CD14-positive monocyte (primary cell): ENCODE measurements around the gene CABCOCO1. TPM values are rescaled to one million over a fixed set of nuclear protein-coding genes. Genes with fewer than 3 reads are reported as not detected.

Source experiments
- DNase-seq, 3 donors: peaks; one replicate each; pipeline ENCODE4 v3.0.0-alpha.2; 2011 to 2022
- H2AFZ ChIP-seq: 2 replicates; pipeline ENCODE4 v1.6.0; 2012; ENCODE audit warnings: mild to moderate bottlenecking, low read depth, low read length, inconsistent platforms; ENCODE audit not compliant: insufficient read depth, poor library complexity, severe bottlenecking
- H3K27ac ChIP-seq, 2 donors: 1 replicate in 1 of 2; 2 replicates in 1 of 2; pipeline ENCODE4 v1.5.1; 2012 to 2013; ENCODE audit warnings: low read length in 2 of 2, control low read depth in 1 of 2, inconsistent platforms in 1 of 2, low read depth in 1 of 2, mild to moderate bottlenecking in 1 of 2
- H3K27me3 ChIP-seq, 2 donors: one replicate each; pipeline versions ENCODE4 v1.6.0 to v1.6.1; 2011 to 2013; ENCODE audit warnings: low read length in 2 of 2; ENCODE audit not compliant: control insufficient read depth in 2 of 2, insufficient read depth in 2 of 2
- H3K36me3 ChIP-seq, 2 donors: replicated peaks in 1 of 2; 1 replicate in 1 of 2; 2 replicates in 1 of 2; pipeline versions ENCODE4 v1.5.1 to v1.6.1; 2012 to 2013; ENCODE audit warnings: low read length in 2 of 2, control low read depth in 1 of 2, inconsistent platforms in 1 of 2, mild to moderate bottlenecking in 1 of 2; ENCODE audit not compliant: insufficient read depth in 2 of 2, control insufficient read depth in 1 of 2
- H3K4me1 ChIP-seq, 2 donors: 1 replicate in 1 of 2; 2 replicates in 1 of 2; pipeline versions ENCODE4 v1.5.1 to v1.6.1; 2012 to 2013; ENCODE audit warnings: low read length in 2 of 2, control low read depth in 1 of 2, inconsistent platforms in 1 of 2, mild to moderate bottlenecking in 1 of 2, moderate library complexity in 1 of 2; ENCODE audit not compliant: insufficient read depth in 2 of 2, control insufficient read depth in 1 of 2
- H3K4me2 ChIP-seq: replicated peaks from 2 replicates; pipeline ENCODE3; 2012; ENCODE audit warnings: low read length, moderate library complexity, mild to moderate bottlenecking; ENCODE audit not compliant: poor library complexity, severe bottlenecking; ENCODE audit errors: extremely low read depth
- H3K4me3 ChIP-seq, 3 experiments: fragments of 200-600 bp in 1 of 3; sonication (generic) in 1 of 3; replicated peaks in 1 of 3; 1 replicate in 2 of 3; 2 replicates in 1 of 3; pipeline ENCODE4 v1.5.1; 2011 to 2013; ENCODE audit warnings: low read length in 3 of 3, mild to moderate bottlenecking in 3 of 3, control low read depth in 2 of 3, low read depth in 2 of 3, inconsistent platforms in 1 of 3, moderate library complexity in 1 of 3
- H3K79me2 ChIP-seq: 2 replicates; pipeline ENCODE4 v1.6.0; 2012; ENCODE audit warnings: mild to moderate bottlenecking, control low read depth, inconsistent platforms, low read length, moderate library complexity; ENCODE audit not compliant: insufficient read depth
- H3K9ac ChIP-seq: 2 replicates; pipeline ENCODE4 v1.6.0; 2017; ENCODE audit warnings: low read length, mild to moderate bottlenecking; ENCODE audit not compliant: insufficient read depth, poor library complexity, severe bottlenecking
- H3K9me3 ChIP-seq, 2 donors: replicated peaks in 1 of 2; 1 replicate in 1 of 2; 2 replicates in 1 of 2; pipeline versions ENCODE4 v1.5.1 to v1.6.1; 2012 to 2013; ENCODE audit warnings: low read length in 2 of 2, control low read depth in 1 of 2; ENCODE audit not compliant: control insufficient read depth in 1 of 2, insufficient read depth in 1 of 2
- H4K20me1 ChIP-seq: 2 replicates; pipeline ENCODE4 v1.6.0; 2012; ENCODE audit warnings: mild to moderate bottlenecking, low read length, control low read depth, moderate library complexity; ENCODE audit not compliant: insufficient read depth
- H3K27ac Mint-ChIP-seq, 7 donors: one replicate each; pipeline ENCODE4 v1.8.0; 2020; ENCODE audit warnings: mild to moderate bottlenecking in 7 of 7, mixed read lengths in 7 of 7, moderate library complexity in 6 of 7, inconsistent platforms in 2 of 7
- H3K27me3 Mint-ChIP-seq, 3 donors: one replicate each; pipeline ENCODE4 v1.8.0; 2021 to 2022; ENCODE audit warnings: low read depth in 3 of 3, mild to moderate bottlenecking in 3 of 3, mixed read lengths in 3 of 3, moderate library complexity in 3 of 3, inconsistent platforms in 1 of 3
- H3K36me3 Mint-ChIP-seq, 2 donors: one replicate each; pipeline ENCODE4 v1.8.0; 2020; ENCODE audit warnings: mixed read lengths in 2 of 2, inconsistent platforms in 1 of 2, mild to moderate bottlenecking in 1 of 2
- H3K4me1 Mint-ChIP-seq: one replicate; pipeline ENCODE4 v1.8.0; 2020; ENCODE audit warnings: mild to moderate bottlenecking, mixed read lengths
- H3K4me3 Mint-ChIP-seq, 2 donors: one replicate each; pipeline ENCODE4 v1.8.0; 2020; ENCODE audit warnings: mild to moderate bottlenecking in 2 of 2, mixed read lengths in 2 of 2, moderate library complexity in 1 of 2
- H3K9me3 Mint-ChIP-seq, 7 donors: one replicate each; pipeline ENCODE4 v1.8.0; 2020 to 2022; ENCODE audit warnings: mixed read lengths in 7 of 7, mild to moderate bottlenecking in 6 of 7, moderate library complexity in 6 of 7, inconsistent platforms in 2 of 7
- CTCF ChIP-seq: fragments of 200-600 bp; IDR thresholded peaks from one replicate; pipeline ENCODE4 v1.8.0; 2022; ENCODE audit warnings: antibody characterized with exemption, mild to moderate bottlenecking
- WGBS: methylation state at CpG from one replicate; pipeline ENCODE4 v1.1.5; 2013; ENCODE audit warnings: missing lambda C conversion rate; ENCODE audit not compliant: insufficient coverage; 5-methylcytosine and 5-hydroxymethylcytosine counted together
- intact Hi-C, 2 donors: fragments of 100-400 bp; cut with micrococcal nuclease; formaldehyde crosslinking; loops; one replicate each; pipeline versions ENCODE4 v1.15.0 to v1.15.1; 2023
- polyA plus RNA-seq, 3 donors: library from polyadenylated mRNA; depleted of rRNA in 1 of 3; unstranded in 2 of 3; stranded (reverse) in 1 of 3; fragments of 300-500 nt in 2 of 3; fragments of >200 nt in 1 of 3; fragmentation: Illumina TruSeq in 2 of 3; gene quantifications; 1 replicate in 2 of 3; 2 replicates in 1 of 3; pipeline ENCODE4 v1.2.3, GENCODE V29; 2012 to 2021

The CABCOCO1 gene
- polyA plus RNA-seq, 3 donors = not detected

- peaks cover 3% of the 10 kb centered on the region for H3K4me1 Mint-ChIP-seq
- peaks cover 0 to 2% of the 10 kb centered on the region in 2 donors for H3K36me3 Mint-ChIP-seq
- H3K27me3 Mint-ChIP-seq = peaks cover 12 to 25% (median 21%) of the 10 kb centered on the region in 3 donors
- intact Hi-C loops = no loop called here
- Histone ChIP-seq H3K9me3 (no peaks in the 10 kb centered on the region), H2AFZ (no peak overlapping the region), H3K4me2 (peak overlapping the region; percentile 61), H3K79me2 (no peaks in the 10 kb centered on the region), H3K4me1 (peaks cover 4 to 7% of the 10 kb centered on the region in 2 donors), H3K27ac (no peak overlapping the region), H3K9ac (no peak overlapping the region), H3K36me3 (no peaks in the 10 kb centered on the region), H3K27me3 (peaks cover 26 to 28% of the 10 kb centered on the region in 2 donors), H4K20me1 (no peaks in the 10 kb centered on the region), H3K4me3 (no peak overlapping the region)
- no peak overlapping the region for H3K27ac Mint-ChIP-seq
- peak overlapping the region in 1 of 2 donors; percentile 84 for H3K4me3 Mint-ChIP-seq
- H3K9me3 Mint-ChIP-seq = peaks cover 0 to 6% (median 2%) of the 10 kb centered on the region in 7 donors
- no peak for TF ChIP-seq CTCF
- DNase-seq = no peak
- WGBS = no CpG with 5 or more reads among the region's 3 CpGs
Observed at GRCh38 chr10:61663466-61663865, 737 bp downstream of the CABCOCO1 start.

DNA sequence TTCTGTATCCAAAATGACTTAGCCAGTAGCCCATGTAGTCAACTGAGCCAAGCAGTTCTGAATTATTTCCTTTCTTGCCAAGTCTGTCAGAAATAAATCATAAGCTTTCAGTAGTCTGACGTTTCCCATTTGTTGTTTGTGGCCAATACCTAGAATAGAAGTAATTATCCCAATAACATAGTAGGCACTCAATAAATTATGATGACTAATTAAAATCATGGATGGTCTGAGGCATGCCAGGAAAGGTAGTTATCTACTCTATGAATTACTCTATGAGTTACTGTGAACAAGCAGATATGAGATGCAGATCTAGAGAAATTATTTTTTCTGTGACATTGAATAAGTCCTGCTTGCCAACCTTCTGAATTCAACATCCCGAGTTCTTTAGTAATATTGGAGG, 2.3 kb downstream of the CABCOCO1 start:
- Mint-ChIP-seq H3K27me3 (peaks cover 12 to 25% (median 19%) of the 10 kb centered on the region in 3 donors), H3K4me3 (no peak overlapping the region), H3K4me1 (peaks cover 3% of the 10 kb centered on the region), H3K27ac (no peak overlapping the region), H3K9me3 (peaks cover 0 to 6% (median 2%) of the 10 kb centered on the region in 7 donors), H3K36me3 (peaks cover 0 to 2% of the 10 kb centered on the region in 2 donors)
- Histone ChIP-seq H3K4me1 (peaks cover 4 to 7% of the 10 kb centered on the region in 2 donors), H2AFZ (no peak overlapping the region), H3K27ac (no peak overlapping the region), H4K20me1 (no peaks in the 10 kb centered on the region), H3K79me2 (no peaks in the 10 kb centered on the region), H3K9ac (no peak overlapping the region), H3K27me3 (peaks cover 26 to 28% of the 10 kb centered on the region in 2 donors), H3K4me3 (no peak overlapping the region), H3K9me3 (no peaks in the 10 kb centered on the region), H3K36me3 (no peaks in the 10 kb centered on the region), H3K4me2 (no peak overlapping the region)
- DNase-seq = no peak
- TF ChIP-seq CTCF = no peak
- no CpG with 5 or more reads among the region's 2 CpGs for WGBS
- intact Hi-C loops = no loop called here
